Thyroid gland (tissue), 4 donors: Measurements from ENCODE around the gene PIK3R5.
"Not testable (repeated sequence)": the region's sequence is repeated elsewhere in the genome, so short reads cannot be mapped to it uniquely, and the experiment has no call there.

ENCODE experiments used
- POLR2A ChIP-seq, 2 donors: fragments of 450-650 bp; IDR thresholded peaks; one replicate each; pipeline ENCODE4 v1.6.1; 2017; ENCODE audit warnings: antibody characterized with exemption in 2 of 2, mild to moderate bottlenecking in 2 of 2, moderate library complexity in 1 of 2
- TF ChIP-seq, protein P1 (sequence below), 6 experiments: fragments of 200-600 bp in 3 of 6; fragments of 450-650 bp in 3 of 6; sonication (generic) in 3 of 6; IDR thresholded peaks; one replicate each; pipeline ENCODE4 v1.5.1; 2016 to 2019; ENCODE audit warnings: antibody characterized with exemption in 6 of 6, mild to moderate bottlenecking in 2 of 6, inconsistent platforms in 1 of 6, moderate library complexity in 1 of 6

- not testable (repeated sequence) for TF ChIP-seq POLR2A (IDR thresholded peaks at IDR 0.05)
- TF ChIP-seq, protein P1, sequence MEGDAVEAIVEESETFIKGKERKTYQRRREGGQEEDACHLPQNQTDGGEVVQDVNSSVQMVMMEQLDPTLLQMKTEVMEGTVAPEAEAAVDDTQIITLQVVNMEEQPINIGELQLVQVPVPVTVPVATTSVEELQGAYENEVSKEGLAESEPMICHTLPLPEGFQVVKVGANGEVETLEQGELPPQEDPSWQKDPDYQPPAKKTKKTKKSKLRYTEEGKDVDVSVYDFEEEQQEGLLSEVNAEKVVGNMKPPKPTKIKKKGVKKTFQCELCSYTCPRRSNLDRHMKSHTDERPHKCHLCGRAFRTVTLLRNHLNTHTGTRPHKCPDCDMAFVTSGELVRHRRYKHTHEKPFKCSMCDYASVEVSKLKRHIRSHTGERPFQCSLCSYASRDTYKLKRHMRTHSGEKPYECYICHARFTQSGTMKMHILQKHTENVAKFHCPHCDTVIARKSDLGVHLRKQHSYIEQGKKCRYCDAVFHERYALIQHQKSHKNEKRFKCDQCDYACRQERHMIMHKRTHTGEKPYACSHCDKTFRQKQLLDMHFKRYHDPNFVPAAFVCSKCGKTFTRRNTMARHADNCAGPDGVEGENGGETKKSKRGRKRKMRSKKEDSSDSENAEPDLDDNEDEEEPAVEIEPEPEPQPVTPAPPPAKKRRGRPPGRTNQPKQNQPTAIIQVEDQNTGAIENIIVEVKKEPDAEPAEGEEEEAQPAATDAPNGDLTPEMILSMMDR (IDR thresholded peaks at IDR 0.05): not testable (repeated sequence)
These were observed 80.1 kb downstream of the PIK3R5 start for GRCh38 chr17:8885163-8885966.
